ENCODE results near the gene NSG1. TPM values are rescaled to one million over a fixed set of nuclear protein-coding genes. Genes with fewer than 3 reads are reported as not detected.

Gene NSG1
- under 0.01 and 0.09 TPM in 2 replicates for total RNA-seq

GRCh38 chr4:4386736-4387392, at the start of gene NSG1:
Gene NSG1 (plus strand): TSS chr4:4387102. CDS start chr4:4387630, 528 bp downstream.

Other genes starting within 250 kb of the NSG1 start
- not detected in 2 replicates for gene OTOP1, start 160.2 kb upstream of the NSG1 start, total RNA-seq
- 19.0 and 24.2 TPM in 2 replicates for gene TMEM128, start 138.9 kb upstream of the NSG1 start, total RNA-seq
- 6.8 and 15.6 TPM in 2 replicates for gene LYAR, start 96.9 kb upstream of the NSG1 start, total RNA-seq
- 2.2 and 3.0 TPM in 2 replicates for gene ZBTB49, start 96.9 kb upstream of the NSG1 start, total RNA-seq
- 14.1 and 17.8 TPM in 2 replicates for gene STX18, start 154.9 kb downstream of the NSG1 start, total RNA-seq

All from dermis lymphatic vessel endothelial cell (primary cell).